HG03457 (cell line): Measurements from ENCODE around the gene ARID3B.
A peak's percentile ranks its signal among the peaks of the same experiment; 100 is the strongest.
"Not testable (repeated sequence)": the region's sequence is repeated elsewhere in the genome, so short reads cannot be mapped to it uniquely, and the experiment has no call there.

Experiments used
- ATAC-seq: cut with Tn5 transposase; IDR thresholded peaks from one replicate; pipeline ENCODE4 v1.9.1; 2021; ENCODE audit warnings: moderate number of reproducible peaks; ENCODE audit not compliant: unreplicated experiment

Gene ARID3B

GRCh38 chr15:74540761-74541493, at the start of gene ARID3B:
ARID3B (plus strand) TSS chr15:74541220; CDS start chr15:74543937, 2,717 bp downstream.
- peak; percentile 58 for ATAC-seq

- no peak for ATAC-seq
These were observed 44.4 kb upstream of the ARID3B start for GRCh38 chr15:74496648-74497047.

GRCh38 chr15:74497584-74497983, 43.4 kb upstream of the ARID3B start:
- no peak for ATAC-seq

GRCh38 chr15:74499366-74499765, 41.7 kb upstream of the ARID3B start:
- ATAC-seq, result no peak

GRCh38 chr15:74500401-74500800, 40.6 kb upstream of the ARID3B start:
- no peak for ATAC-seq

- no peak for ATAC-seq
These were observed 38.7 kb upstream of the ARID3B start for GRCh38 chr15:74502301-74502700.

GRCh38 chr15:74504418-74504817, 36.6 kb upstream of the ARID3B start:
- ATAC-seq, result no peak

GRCh38 chr15:74504836-74505235, 36.2 kb upstream of the ARID3B start:
- no peak for ATAC-seq

- ATAC-seq, result no peak
These were observed 35.0 kb upstream of the ARID3B start for GRCh38 chr15:74505837-74506514.

- no peak for ATAC-seq
These were observed 34.5 kb upstream of the ARID3B start for GRCh38 chr15:74506515-74506840.

- ATAC-seq, result no peak
These were observed 29.4 kb upstream of the ARID3B start for GRCh38 chr15:74511583-74511982.

GRCh38 chr15:74514059-74514458, 27.0 kb upstream of the ARID3B start:
- ATAC-seq, result not testable (repeated sequence)

GRCh38 chr15:74517096-74517495, 23.9 kb upstream of the ARID3B start:
- no peak for ATAC-seq

GRCh38 chr15:74519311-74519710, 21.7 kb upstream of the ARID3B start:
- no peak for ATAC-seq

- ATAC-seq, result no peak
These were observed 20.6 kb upstream of the ARID3B start for GRCh38 chr15:74520407-74520806.

GRCh38 chr15:74523982-74524381, 17.0 kb upstream of the ARID3B start:
- no peak for ATAC-seq

- no peak for ATAC-seq
These were observed 15.7 kb upstream of the ARID3B start for GRCh38 chr15:74525309-74525708.

GRCh38 chr15:74525945-74526344, 15.1 kb upstream of the ARID3B start:
- ATAC-seq, result no peak

GRCh38 chr15:74528876-74529275, 12.1 kb upstream of the ARID3B start:
- ATAC-seq, result no peak

- ATAC-seq, result no peak
These were observed 11.1 kb upstream of the ARID3B start for GRCh38 chr15:74529921-74530320.

- no peak for ATAC-seq
These were observed 10.3 kb upstream of the ARID3B start for GRCh38 chr15:74530771-74531143.

GRCh38 chr15:74531144-74531811, 9.7 kb upstream of the ARID3B start:
- no peak for ATAC-seq
